HEK293 (cell line): ENCODE data around the gene FGF6.

Experiments used
- CTCF ChIP-seq: fragments of 450-650 bp; formaldehyde crosslinking; IDR thresholded peaks from 2 replicates; pipeline ENCODE4 v1.5.1; 2016; ENCODE audit warnings: missing biosample characterization, missing genetic modification characterization
- HOXA7 ChIP-seq: sonication (generic); formaldehyde crosslinking; IDR thresholded peaks from 2 replicates; pipeline ENCODE4 v1.8.1; 2022; ENCODE audit warnings: missing genetic modification reagents, borderline replicate concordance
- OSR2 ChIP-seq: fragments of 450-650 bp; formaldehyde crosslinking; IDR thresholded peaks from 2 replicates; pipeline ENCODE4 v1.5.1; 2016; ENCODE audit warnings: missing biosample characterization, missing genetic modification characterization
- YY1 ChIP-seq: fragments of 450-650 bp; formaldehyde crosslinking; IDR thresholded peaks from 2 replicates; pipeline ENCODE4 v1.5.1; 2018; ENCODE audit warnings: missing biosample characterization, missing genetic modification characterization
- ZBTB20 ChIP-seq: fragments of 450-650 bp; formaldehyde crosslinking; IDR thresholded peaks from 2 replicates; pipeline ENCODE4 v1.5.1; 2016; ENCODE audit warnings: missing biosample characterization, missing genetic modification characterization
- ZNF529 ChIP-seq: fragments of 450-650 bp; formaldehyde crosslinking; IDR thresholded peaks from 2 replicates; pipeline ENCODE4 v1.5.1; 2017; ENCODE audit warnings: missing genetic modification characterization, missing biosample characterization; ENCODE audit not compliant: insufficient replicate concordance
- ZNF548 ChIP-seq: fragments of 450-650 bp; formaldehyde crosslinking; IDR thresholded peaks from 2 replicates; pipeline ENCODE4 v1.5.1; 2016; ENCODE audit warnings: missing biosample characterization, missing genetic modification characterization

GRCh38 chr12:4454315-4454860 lies 8.8 kb upstream of the FGF6 start:
- TF ChIP-seq YY1 (tag by site-specific recombination) (no peak), ZNF548 (tag by site-specific recombination) (no peak), HOXA7 (no peak), CTCF (tag by site-specific recombination) (no peak), ZNF529 (tag by site-specific recombination) (no peak), OSR2 (tag by site-specific recombination) (no peak), ZBTB20 (tag by site-specific recombination) (no peak)
